Memory B cell (primary cell): ENCODE results near the gene VANGL2.

Source experiments
- ATAC-seq: fragments of 150-1000 bp; cut with Tn5 transposase; 2 replicates; pipeline ENCODE4 v1.10.0; 2021; ENCODE audit warnings: low read depth, mild to moderate bottlenecking, moderate library complexity
- DNase-seq, 2 donors: peaks; one replicate each; pipeline ENCODE4 v3.0.0; 2022; ENCODE audit warnings: low spot score in 2 of 2
- H3K27ac Mint-ChIP-seq: one replicate; pipeline ENCODE4 v1.8.0; 2022; ENCODE audit warnings: mild to moderate bottlenecking, moderate library complexity, mixed read lengths
- H3K27me3 Mint-ChIP-seq: one replicate; pipeline ENCODE4 v1.8.0; 2022; ENCODE audit warnings: mixed read lengths
- H3K36me3 Mint-ChIP-seq: one replicate; pipeline ENCODE4 v1.8.0; 2022; ENCODE audit warnings: mild to moderate bottlenecking, mixed read lengths
- H3K4me1 Mint-ChIP-seq: one replicate; pipeline ENCODE4 v1.8.0; 2022; ENCODE audit warnings: mixed read lengths
- H3K4me3 Mint-ChIP-seq: one replicate; pipeline ENCODE4 v1.8.0; 2022; ENCODE audit warnings: mild to moderate bottlenecking, moderate library complexity, mixed read lengths
- H3K9me3 Mint-ChIP-seq: one replicate; pipeline ENCODE4 v1.8.0; 2022; ENCODE audit warnings: mixed read lengths

VANGL2 gene

GRCh38 chr1:160363951-160364735 is 36.2 kb upstream of the VANGL2 start:
- DNase-seq (no peak), ATAC-seq (no peak)
- Mint-ChIP-seq H3K4me1 (peaks cover 6% of the 10 kb centered on the region), H3K4me3 (no peak overlapping the region), H3K36me3 (peaks cover 9% of the 10 kb centered on the region), H3K9me3 (no peaks in the 10 kb centered on the region), H3K27me3 (no peaks in the 10 kb centered on the region), H3K27ac (peak overlapping the region; percentile 56)

- ATAC-seq (no peak), DNase-seq (no peak)
- Mint-ChIP-seq H3K36me3 (peaks cover 5% of the 10 kb centered on the region), H3K27me3 (peaks cover 3% of the 10 kb centered on the region), H3K9me3 (no peaks in the 10 kb centered on the region), H3K27ac (no peak overlapping the region), H3K4me3 (no peak overlapping the region), H3K4me1 (peaks cover 6% of the 10 kb centered on the region)
Observed at GRCh38 chr1:160365325-160365724, 35.0 kb upstream of the VANGL2 start.

GRCh38 chr1:160366731-160367515 is 33.4 kb upstream of the VANGL2 start, which contains the start of gene NHLH1:
TSS of gene NHLH1 (plus strand) at chr1:160367071. CDS start at chr1:160370732, 3,661 bp downstream.
- peaks cover 6% of the 10 kb centered on the region for H3K4me1 Mint-ChIP-seq
- H3K9me3 Mint-ChIP-seq = no peaks in the 10 kb centered on the region
- DNase-seq = no peak
- H3K27ac Mint-ChIP-seq = peak within 1 kb of the TSS; percentile 9
- H3K4me3 Mint-ChIP-seq = no peak within 1 kb of the TSS
- H3K27me3 Mint-ChIP-seq = peaks cover 3% of the 10 kb centered on the region
- no peaks in the 10 kb centered on the region for H3K36me3 Mint-ChIP-seq
- no peak for ATAC-seq

GRCh38 chr1:160367516-160367900 is 32.9 kb upstream of the VANGL2 start:
- DNase-seq (no peak), ATAC-seq (no peak)
- no peaks in the 10 kb centered on the region for H3K9me3 Mint-ChIP-seq
- no peak overlapping the region for H3K27ac Mint-ChIP-seq
- H3K4me1 Mint-ChIP-seq = peaks cover 3% of the 10 kb centered on the region
- H3K36me3 Mint-ChIP-seq = no peaks in the 10 kb centered on the region
- H3K27me3 Mint-ChIP-seq = peaks cover 3% of the 10 kb centered on the region
- no peak overlapping the region for H3K4me3 Mint-ChIP-seq

GRCh38 chr1:160367934-160368923 is 32.1 kb upstream of the VANGL2 start:
- Mint-ChIP-seq H3K27ac (no peak overlapping the region), H3K36me3 (no peaks in the 10 kb centered on the region), H3K9me3 (no peaks in the 10 kb centered on the region), H3K4me3 (no peak overlapping the region), H3K27me3 (peaks cover 3% of the 10 kb centered on the region), H3K4me1 (peaks cover 3% of the 10 kb centered on the region)
- ATAC-seq (no peak), DNase-seq (no peak)

- Mint-ChIP-seq H3K27me3 (peaks cover 3% of the 10 kb centered on the region), H3K27ac (no peak overlapping the region), H3K36me3 (no peaks in the 10 kb centered on the region), H3K9me3 (no peaks in the 10 kb centered on the region), H3K4me3 (no peak overlapping the region), H3K4me1 (peaks cover 3% of the 10 kb centered on the region)
- DNase-seq = no peak
- no peak for ATAC-seq
Observed at GRCh38 chr1:160369087-160369486, 31.3 kb upstream of the VANGL2 start.

- ATAC-seq (no peak), DNase-seq (no peak)
- peaks cover 9% of the 10 kb centered on the region for H3K4me1 Mint-ChIP-seq
- no peaks in the 10 kb centered on the region for H3K36me3 Mint-ChIP-seq
- no peak overlapping the region for H3K27ac Mint-ChIP-seq
- no peaks in the 10 kb centered on the region for H3K9me3 Mint-ChIP-seq
- H3K4me3 Mint-ChIP-seq = no peak overlapping the region
- H3K27me3 Mint-ChIP-seq = peaks cover 3% of the 10 kb centered on the region
Observed at GRCh38 chr1:160370561-160371345, 29.6 kb upstream of the VANGL2 start.

GRCh38 chr1:160371346-160371631 is 29.1 kb upstream of the VANGL2 start:
- no peak for ATAC-seq
- Mint-ChIP-seq H3K4me1 (peaks cover 13% of the 10 kb centered on the region), H3K4me3 (no peak overlapping the region), H3K27me3 (peaks cover 3% of the 10 kb centered on the region), H3K27ac (no peak overlapping the region), H3K9me3 (no peaks in the 10 kb centered on the region), H3K36me3 (no peaks in the 10 kb centered on the region)
- no peak for DNase-seq

- Mint-ChIP-seq H3K4me1 (peaks cover 18% of the 10 kb centered on the region), H3K36me3 (no peaks in the 10 kb centered on the region), H3K27me3 (peaks cover 3% of the 10 kb centered on the region), H3K4me3 (no peak overlapping the region), H3K9me3 (no peaks in the 10 kb centered on the region), H3K27ac (no peak overlapping the region)
- ATAC-seq (no peak), DNase-seq (no peak)
Observed at GRCh38 chr1:160371756-160372155, 28.6 kb upstream of the VANGL2 start.

- DNase-seq (no peak), ATAC-seq (no peak)
- peaks cover 3% of the 10 kb centered on the region for H3K27me3 Mint-ChIP-seq
- no peak overlapping the region for H3K4me3 Mint-ChIP-seq
- H3K36me3 Mint-ChIP-seq = no peaks in the 10 kb centered on the region
- peaks cover 20% of the 10 kb centered on the region for H3K4me1 Mint-ChIP-seq
- no peaks in the 10 kb centered on the region for H3K9me3 Mint-ChIP-seq
- no peak overlapping the region for H3K27ac Mint-ChIP-seq
Observed at GRCh38 chr1:160373696-160374095, 26.7 kb upstream of the VANGL2 start.

GRCh38 chr1:160374306-160375110 is 25.9 kb upstream of the VANGL2 start:
- ATAC-seq (no peak), DNase-seq (no peak)
- H3K27ac Mint-ChIP-seq = no peak overlapping the region
- no peaks in the 10 kb centered on the region for H3K36me3 Mint-ChIP-seq
- H3K4me3 Mint-ChIP-seq = no peak overlapping the region
- peaks cover 20% of the 10 kb centered on the region for H3K4me1 Mint-ChIP-seq
- H3K9me3 Mint-ChIP-seq = no peaks in the 10 kb centered on the region
- peaks cover 3% of the 10 kb centered on the region for H3K27me3 Mint-ChIP-seq

- H3K4me3 Mint-ChIP-seq = peak overlapping the region; percentile 64
- no peaks in the 10 kb centered on the region for H3K27me3 Mint-ChIP-seq
- peaks cover 20% of the 10 kb centered on the region for H3K4me1 Mint-ChIP-seq
- DNase-seq (no peak), ATAC-seq (peak; percentile 38)
- H3K27ac Mint-ChIP-seq = peak overlapping the region; percentile 71
- no peaks in the 10 kb centered on the region for H3K9me3 Mint-ChIP-seq
- H3K36me3 Mint-ChIP-seq = no peaks in the 10 kb centered on the region
Observed at GRCh38 chr1:160375788-160376524, 24.4 kb upstream of the VANGL2 start.
